Endodermal cell (in vitro differentiated cells): ENCODE results near the gene NTSR2. TPM values are rescaled to one million over a fixed set of nuclear protein-coding genes. Genes with fewer than 3 reads are reported as not detected.

Experiments
- DNase-seq: peaks from one replicate; pipeline ENCODE4 v3.0.0-alpha.2; 2017
- H3K27ac ChIP-seq: 2 replicates; pipeline ENCODE4 v1.5.1; 2013; ENCODE audit warnings: mild to moderate bottlenecking, low read depth, low read length, moderate library complexity
- H3K27me3 ChIP-seq: 2 replicates; pipeline ENCODE4 v1.6.1; 2013; ENCODE audit warnings: mild to moderate bottlenecking, low read length, moderate library complexity; ENCODE audit not compliant: insufficient read depth, control insufficient read depth, poor library complexity, severe bottlenecking
- H3K36me3 ChIP-seq: 2 replicates; pipeline ENCODE4 v1.7.0; 2013; ENCODE audit warnings: mild to moderate bottlenecking, low read length, moderate library complexity; ENCODE audit not compliant: control insufficient read depth, insufficient read depth
- H3K4me1 ChIP-seq: one replicate; pipeline ENCODE4 v1.7.0; 2013; ENCODE audit warnings: low read length; ENCODE audit not compliant: control insufficient read depth, insufficient read depth
- H3K4me3 ChIP-seq: 2 replicates; pipeline ENCODE4 v1.5.1; 2013; ENCODE audit warnings: mild to moderate bottlenecking, low read length, moderate library complexity
- H3K9ac ChIP-seq: 2 replicates; pipeline ENCODE4 v1.6.1; 2013; ENCODE audit warnings: mild to moderate bottlenecking, low read length, moderate library complexity; ENCODE audit not compliant: poor library complexity, severe bottlenecking; ENCODE audit errors: extremely low read depth
- H3K9me3 ChIP-seq: 2 replicates; pipeline ENCODE4 v1.6.1; 2013; ENCODE audit warnings: mild to moderate bottlenecking, low read length, moderate library complexity; ENCODE audit not compliant: control insufficient read depth
- H3K27ac Mint-ChIP-seq: 2 replicates; pipeline ENCODE4 v1.8.0; 2020; ENCODE audit warnings: mixed read lengths
- H3K27me3 Mint-ChIP-seq: 2 replicates; pipeline ENCODE4 v1.8.0; 2021; ENCODE audit warnings: mild to moderate bottlenecking, mixed read lengths; ENCODE audit not compliant: insufficient read depth
- H3K36me3 Mint-ChIP-seq: 2 replicates; pipeline ENCODE4 v1.8.0; 2020; ENCODE audit warnings: low read depth, mixed read lengths
- H3K4me1 Mint-ChIP-seq: 2 replicates; pipeline ENCODE4 v1.8.0; 2020; ENCODE audit warnings: mixed read lengths
- H3K4me3 Mint-ChIP-seq: 2 replicates; pipeline ENCODE4 v1.8.0; 2020; ENCODE audit warnings: mild to moderate bottlenecking, moderate library complexity, mixed read lengths
- H3K9me3 Mint-ChIP-seq: 2 replicates; pipeline ENCODE4 v1.8.0; 2020; ENCODE audit warnings: mild to moderate bottlenecking, mixed read lengths
- CTCF ChIP-seq: fragments of 200-600 bp; sonication (generic); conservative IDR thresholded peaks from 2 replicates; pipeline ENCODE4 v1.5.0; 2021; ENCODE audit warnings: antibody characterized with exemption, mild to moderate bottlenecking
- WGBS, 2 experiments: methylation state at CpG; one replicate each; pipeline versions ENCODE4 v1.1.5 to v1.1.7; 2013; ENCODE audit warnings: missing lambda C conversion rate in 2 of 2, mixed read lengths in 1 of 2; ENCODE audit not compliant: insufficient coverage in 1 of 2, insufficient read length in 1 of 2; 5-methylcytosine and 5-hydroxymethylcytosine counted together
- total RNA-seq, 2 donors: library from RNA; stranded (reverse); fragmentation: NEBNext Ultra II Directional in 1 of 2; extraction: Animal tissue kit (Norgen Biotek cat#: 25700) in 1 of 2; gene quantifications; 2 replicates in 1 of 2; 3 replicates in 1 of 2; pipeline ENCODE4 v1.2.1, GENCODE V29; 2021

NTSR2 gene
- total RNA-seq, 2 donors from 2014 or later: not detected

- H3K9me3 Mint-ChIP-seq: peaks cover 19% of the 10 kb centered on the region
- WGBS, 2 experiments: 92 to 93% methylated on average over 6 to 9 of the region's 9 CpGs
- H3K36me3 Mint-ChIP-seq: peaks cover 95% of the 10 kb centered on the region
Measured at GRCh38 chr2:11628675-11629074, 41.3 kb downstream of the NTSR2 start.

GRCh38 chr2:11625671-11626070, 44.3 kb downstream of the NTSR2 start:
- Mint-ChIP-seq H3K36me3 (peaks cover 96% of the 10 kb centered on the region), H3K4me1 (no peaks in the 10 kb centered on the region), H3K27ac (no peak overlapping the region), H3K4me3 (no peak overlapping the region), H3K9me3 (peaks cover 19% of the 10 kb centered on the region), H3K27me3 (no peaks in the 10 kb centered on the region)
- no peak overlapping the region for H3K9ac ChIP-seq
- H3K4me3 ChIP-seq: no peak overlapping the region
- WGBS, 2 experiments: 96 to 99% methylated on average over 10 of the region's 10 CpGs
- no peaks in the 10 kb centered on the region for H3K4me1 ChIP-seq
- peaks cover 27% of the 10 kb centered on the region for H3K9me3 ChIP-seq
- no peak for TF ChIP-seq CTCF
- no peaks in the 10 kb centered on the region for H3K27me3 ChIP-seq
- H3K27ac ChIP-seq: no peak overlapping the region
- no peak for DNase-seq
- H3K36me3 ChIP-seq: peaks cover 100% of the 10 kb centered on the region

More at GRCh38 chr2:11628675-11629074, 41.3 kb downstream of the NTSR2 start:
- Mint-ChIP-seq H3K4me1 (no peaks in the 10 kb centered on the region), H3K27me3 (no peaks in the 10 kb centered on the region), H3K4me3 (no peak overlapping the region), H3K27ac (peak overlapping the region; percentile 58)
- no peaks in the 10 kb centered on the region for H3K27me3 ChIP-seq
- no peak for TF ChIP-seq CTCF
- H3K36me3 ChIP-seq: peaks cover 96% of the 10 kb centered on the region
- H3K9ac ChIP-seq: no peak overlapping the region
- H3K9me3 ChIP-seq: peaks cover 27% of the 10 kb centered on the region
- DNase-seq: no peak
- H3K27ac ChIP-seq: no peak overlapping the region
- H3K4me3 ChIP-seq: no peak overlapping the region
- H3K4me1 ChIP-seq: no peaks in the 10 kb centered on the region

GRCh38 chr2:11624893-11625292, 45.1 kb downstream of the NTSR2 start:
- H3K36me3 Mint-ChIP-seq: peaks cover 92% of the 10 kb centered on the region
- peaks cover 19% of the 10 kb centered on the region for H3K9me3 Mint-ChIP-seq
- Histone ChIP-seq H3K4me1 (no peaks in the 10 kb centered on the region), H3K9ac (no peak overlapping the region), H3K27me3 (no peaks in the 10 kb centered on the region), H3K27ac (no peak overlapping the region), H3K9me3 (peaks cover 27% of the 10 kb centered on the region), H3K4me3 (no peak overlapping the region), H3K36me3 (peaks cover 100% of the 10 kb centered on the region)
- H3K4me3 Mint-ChIP-seq: no peak overlapping the region
- H3K27ac Mint-ChIP-seq: no peak overlapping the region
- no peaks in the 10 kb centered on the region for H3K27me3 Mint-ChIP-seq
- TF ChIP-seq CTCF: no peak
- WGBS, 2 experiments: 97 to 98% methylated on average over 10 of the region's 10 CpGs
- no peak for DNase-seq
- no peaks in the 10 kb centered on the region for H3K4me1 Mint-ChIP-seq
